ENCODE data around the gene PRKAA2.

PRKAA2 gene

DNA sequence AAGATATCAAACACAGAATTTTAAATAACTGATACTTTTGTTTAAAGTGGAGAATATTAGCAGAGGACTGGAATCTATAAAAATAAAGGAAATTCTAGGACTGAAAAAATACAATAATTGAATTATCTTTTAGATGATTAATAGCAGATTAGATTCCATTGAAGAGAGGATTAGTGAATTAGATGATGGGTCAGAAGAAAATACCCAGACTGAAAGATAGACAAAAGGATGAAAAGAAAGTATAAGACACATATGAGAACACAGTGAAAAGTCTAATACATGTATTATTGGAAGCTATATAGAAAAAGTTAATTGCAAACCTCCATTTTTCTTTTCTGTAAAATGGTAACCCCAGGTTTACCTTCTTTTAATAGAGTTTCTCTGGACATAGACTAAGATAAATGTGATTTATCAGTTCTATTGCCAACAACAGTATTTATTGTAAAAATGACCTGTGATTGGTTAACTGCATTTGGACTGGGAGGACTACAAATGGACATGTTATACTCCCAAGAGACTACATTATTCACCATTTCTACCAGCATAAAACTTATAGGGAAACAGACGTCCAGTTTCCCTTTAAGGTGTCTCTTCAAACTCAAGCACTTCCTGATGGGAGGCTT, 11.0 kb downstream of the PRKAA2 start:
- no peak for DNase-seq

DNA sequence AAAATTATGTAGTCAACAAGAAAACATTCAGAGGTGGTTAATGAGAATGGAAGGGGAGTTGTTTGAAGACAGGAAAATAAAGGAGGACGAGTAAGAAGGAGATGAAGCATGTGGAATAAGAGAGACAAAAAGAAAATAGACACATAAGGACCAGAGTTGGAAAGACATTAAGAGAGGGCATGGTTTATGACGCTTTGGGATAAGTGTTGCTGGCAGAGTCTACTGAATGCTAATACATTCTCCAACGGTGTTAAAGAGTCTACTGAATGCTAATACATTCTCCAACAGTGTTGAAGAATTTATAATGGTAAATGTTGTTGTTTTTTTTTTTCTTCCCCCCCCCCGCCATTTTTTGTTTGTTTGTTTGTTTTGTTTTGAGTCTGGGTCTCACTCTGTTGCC, 13.1 kb downstream of the PRKAA2 start:
- DNase-seq: no peak

DNA sequence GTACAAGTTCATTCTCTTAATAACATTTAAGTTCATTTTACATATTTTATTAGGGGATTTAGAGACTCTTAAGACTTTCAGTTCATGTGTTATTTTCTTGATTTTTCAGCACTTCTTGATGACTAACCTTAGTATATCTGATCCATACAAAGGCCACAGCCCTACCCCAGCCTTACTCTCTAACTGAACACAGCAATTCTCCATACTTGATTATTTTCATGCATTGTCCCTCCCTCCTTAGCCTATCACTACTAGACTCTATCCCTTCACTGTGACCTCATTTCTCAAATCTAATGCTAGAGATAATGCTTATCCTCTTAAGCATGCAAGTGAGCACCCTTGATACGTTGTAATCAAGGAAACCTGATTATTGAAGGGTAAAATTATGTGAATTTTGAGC, 15.2 kb downstream of the PRKAA2 start:
- DNase-seq: no peak

DNA sequence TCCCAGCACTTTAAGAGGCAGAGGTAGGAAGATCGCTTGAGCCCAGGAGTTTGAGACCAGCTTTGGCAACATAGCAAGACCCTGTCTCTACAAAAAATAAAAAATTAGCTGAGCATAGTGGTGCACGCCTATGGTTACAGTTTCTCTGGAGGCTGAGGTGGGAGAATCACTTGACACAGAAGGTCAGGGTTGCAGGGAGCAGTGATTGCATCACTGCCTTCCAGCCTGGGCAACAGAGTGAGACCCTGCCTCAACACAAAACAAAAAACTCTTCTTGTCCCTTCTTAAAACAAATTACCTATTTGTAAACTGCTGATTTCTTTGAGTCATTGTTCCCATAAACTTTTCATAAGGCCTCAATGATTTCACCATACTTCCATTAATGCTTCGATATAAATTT, 18.7 kb downstream of the PRKAA2 start:
- DNase-seq: no peak

DNA sequence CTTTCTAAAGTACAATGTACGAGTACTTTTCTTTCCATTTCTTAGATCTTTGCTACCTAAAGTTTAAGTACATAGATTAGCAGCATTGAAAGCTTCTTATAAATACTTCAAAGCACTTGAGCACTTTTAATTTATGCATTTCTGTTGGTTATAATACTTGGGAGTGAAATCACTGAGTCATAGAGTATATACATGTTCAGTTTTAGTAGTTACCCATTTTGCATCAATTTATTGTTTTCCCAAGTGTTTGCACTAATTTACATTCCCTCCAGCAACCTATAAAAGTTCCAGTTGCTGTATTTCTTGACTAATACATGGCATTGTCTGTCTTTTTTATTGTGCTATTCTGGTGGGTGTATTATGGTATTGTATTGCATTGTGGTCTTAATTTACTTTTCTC, 20.3 kb downstream of the PRKAA2 start:
- DNase-seq: no peak

DNA sequence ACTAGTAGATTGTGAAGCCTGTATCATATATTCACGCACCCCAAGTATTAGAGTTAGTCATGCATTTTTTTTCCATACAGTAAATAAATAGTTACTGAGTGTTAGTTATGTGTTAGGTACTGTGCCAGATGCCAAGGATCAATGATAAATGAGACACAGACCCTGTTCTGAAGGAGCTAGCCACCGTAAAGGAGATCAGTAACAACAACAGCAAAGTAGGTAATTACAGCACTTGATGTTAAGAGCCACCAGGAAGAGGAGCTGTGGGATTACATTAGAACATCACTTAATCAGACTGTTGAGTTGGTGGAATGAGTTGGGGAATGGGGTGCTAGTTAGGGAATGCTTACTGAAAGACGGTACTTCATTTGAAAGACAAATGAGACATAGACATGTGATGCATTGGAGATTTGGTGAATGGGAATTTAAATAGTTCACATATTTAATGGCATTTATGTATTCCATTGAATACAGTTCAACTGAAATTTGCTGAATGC, 21.0 kb downstream of the PRKAA2 start:
- DNase-seq: no peak

DNA sequence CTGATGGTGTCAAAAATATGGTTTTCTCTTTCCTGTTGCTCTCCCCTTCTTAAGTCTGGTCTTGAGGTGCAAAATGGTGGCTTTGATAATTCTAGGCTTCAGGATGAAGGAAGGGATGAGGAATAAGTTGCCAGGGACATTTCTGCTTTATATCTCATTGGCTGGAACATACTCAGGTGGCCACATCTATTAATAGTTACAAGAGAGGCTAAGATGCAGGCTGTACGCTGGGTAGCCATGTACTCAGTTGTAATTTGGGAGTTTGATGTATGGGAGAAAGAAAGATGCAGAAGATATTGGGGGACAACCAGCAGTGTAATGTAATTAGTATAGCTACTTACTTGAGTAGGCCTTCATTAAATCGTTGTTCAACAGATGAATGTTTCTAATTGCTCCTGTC, 25.2 kb downstream of the PRKAA2 start:
- no peak for DNase-seq

DNA sequence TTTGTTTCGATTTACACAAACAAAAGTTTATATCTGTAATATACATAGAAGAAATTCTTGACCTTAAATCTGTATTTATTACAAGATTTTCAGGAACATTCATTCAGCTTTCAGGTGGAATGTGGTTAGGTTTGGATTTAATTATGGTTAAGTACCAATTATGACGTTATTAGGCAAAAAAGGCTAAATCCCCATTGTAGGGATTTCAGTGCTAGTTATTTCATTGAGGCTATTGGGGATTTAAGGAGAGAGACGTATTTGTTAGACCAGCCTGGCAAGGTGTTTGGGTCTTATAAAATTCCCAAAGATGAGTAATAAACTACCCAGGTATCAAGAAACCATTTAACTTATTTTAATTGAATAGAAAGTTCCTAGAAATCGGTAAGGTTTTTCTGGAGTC, 26.0 kb downstream of the PRKAA2 start:
- DNase-seq: no peak

DNA sequence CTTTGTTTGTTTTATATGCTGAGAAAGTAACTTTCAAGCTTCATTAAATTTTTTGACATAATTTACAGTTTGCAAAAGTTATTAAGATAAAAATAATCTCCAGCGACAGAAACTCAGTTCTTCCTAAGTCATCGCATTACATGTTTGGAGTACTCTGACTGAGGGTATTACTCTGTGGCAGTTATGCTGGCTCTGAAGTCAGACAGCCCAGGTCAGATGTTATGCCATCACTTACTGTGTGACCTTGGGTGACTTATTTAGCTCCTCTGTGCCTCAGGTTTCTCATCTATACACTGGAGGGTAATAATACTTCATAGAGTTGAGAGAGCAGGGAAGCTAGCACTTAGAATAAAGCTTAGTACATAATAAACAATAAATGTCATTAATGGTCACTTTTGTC, 26.4 kb downstream of the PRKAA2 start:
- DNase-seq: no peak

DNA sequence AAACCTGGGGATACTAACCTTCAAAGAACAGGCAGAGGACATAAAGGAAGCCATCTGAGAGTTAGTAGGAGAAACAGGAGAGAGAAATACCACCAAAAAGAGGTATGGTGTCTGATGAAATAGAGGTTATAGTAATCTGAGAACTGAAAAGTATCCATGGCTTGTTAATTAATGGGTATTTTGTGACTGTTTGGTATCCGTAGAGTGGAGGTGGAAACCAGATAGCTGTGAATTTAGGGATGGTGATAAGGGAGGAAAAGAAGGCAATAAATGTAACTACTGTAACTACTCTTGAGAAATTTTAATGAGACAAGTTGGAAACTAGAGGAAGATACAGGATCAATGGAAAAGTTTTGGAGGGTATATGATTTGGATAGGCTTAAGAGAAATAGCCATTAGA, 27.5 kb downstream of the PRKAA2 start:
- DNase-seq: no peak

DNA sequence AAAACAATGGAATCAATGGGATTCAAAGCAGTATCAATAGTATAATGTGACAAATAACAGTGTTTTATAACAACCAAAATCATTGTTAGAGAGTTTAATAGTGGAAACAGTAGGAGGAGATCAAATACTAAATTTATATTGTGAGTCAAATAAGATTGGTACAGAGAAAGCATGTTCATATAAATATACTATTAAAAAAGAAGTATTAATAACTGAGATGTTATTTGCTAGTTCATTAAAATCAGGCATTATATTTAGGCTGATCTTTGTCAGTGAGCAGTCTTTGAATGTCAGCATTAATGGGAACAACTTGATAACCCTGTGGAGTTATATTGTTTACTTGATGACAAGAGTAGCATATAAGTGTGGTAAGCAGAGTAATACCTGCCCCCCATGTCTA, 30.6 kb downstream of the PRKAA2 start:
- no peak for DNase-seq

DNA sequence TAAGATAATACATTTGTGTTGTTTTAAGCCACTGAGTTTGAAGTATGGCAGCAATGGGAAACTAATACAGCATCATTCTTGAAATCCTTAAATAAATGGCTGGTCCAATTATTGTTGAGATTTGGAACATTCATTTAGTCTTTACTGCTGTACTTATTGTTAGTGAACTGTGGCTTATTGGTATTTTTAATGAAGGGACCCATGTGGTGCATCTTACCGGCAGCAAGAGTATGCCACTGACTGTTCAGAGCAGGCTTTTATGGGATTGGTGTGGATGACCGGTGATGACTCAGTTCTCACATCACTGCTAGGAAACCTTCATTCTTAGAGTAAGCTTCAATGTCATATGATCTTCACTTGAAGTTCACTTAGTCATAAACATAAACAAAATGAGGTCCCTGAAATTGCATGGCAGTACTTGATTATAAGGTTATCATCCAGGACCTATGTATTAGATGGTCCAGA, 31.5 kb downstream of the PRKAA2 start:
- no peak for DNase-seq

DNA sequence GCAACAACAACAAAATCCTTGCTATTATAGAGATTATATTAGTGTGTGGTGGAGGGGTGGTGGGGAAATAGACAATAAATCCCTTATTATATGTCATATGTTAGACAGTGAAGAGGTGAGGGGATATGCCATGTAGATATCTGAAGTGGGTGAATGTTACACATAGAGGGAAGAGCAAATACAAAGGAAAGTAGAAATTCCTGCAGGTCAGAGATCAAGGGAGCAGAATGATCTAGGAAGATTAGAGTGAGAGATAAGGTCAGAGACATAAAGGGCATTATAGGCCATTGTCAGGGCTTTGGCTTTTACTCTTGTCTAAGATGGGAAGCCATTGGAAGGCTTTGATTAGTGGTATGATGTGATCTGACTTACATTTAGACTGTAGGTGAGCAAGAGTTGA, 38.5 kb downstream of the PRKAA2 start:
- DNase-seq: no peak

DNA sequence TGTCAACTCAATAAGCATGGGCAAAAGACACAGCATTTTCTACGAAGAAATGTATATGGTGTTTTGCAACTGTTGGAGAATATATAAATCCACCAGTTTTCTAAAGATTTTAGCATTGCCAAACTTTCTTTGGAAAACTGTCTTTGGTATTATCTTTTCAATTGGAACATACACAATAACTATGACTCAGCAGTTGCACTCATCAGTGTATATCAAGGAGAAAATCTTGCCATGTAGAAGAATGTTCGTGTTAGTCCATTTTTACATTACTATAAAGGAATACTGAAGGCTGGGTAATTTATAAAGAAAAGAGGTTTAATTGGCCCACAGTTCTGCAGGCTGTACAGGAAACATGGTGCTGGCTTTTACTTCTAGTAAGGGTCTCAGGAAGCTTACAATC, 41.1 kb downstream of the PRKAA2 start:
- no peak for DNase-seq

DNA sequence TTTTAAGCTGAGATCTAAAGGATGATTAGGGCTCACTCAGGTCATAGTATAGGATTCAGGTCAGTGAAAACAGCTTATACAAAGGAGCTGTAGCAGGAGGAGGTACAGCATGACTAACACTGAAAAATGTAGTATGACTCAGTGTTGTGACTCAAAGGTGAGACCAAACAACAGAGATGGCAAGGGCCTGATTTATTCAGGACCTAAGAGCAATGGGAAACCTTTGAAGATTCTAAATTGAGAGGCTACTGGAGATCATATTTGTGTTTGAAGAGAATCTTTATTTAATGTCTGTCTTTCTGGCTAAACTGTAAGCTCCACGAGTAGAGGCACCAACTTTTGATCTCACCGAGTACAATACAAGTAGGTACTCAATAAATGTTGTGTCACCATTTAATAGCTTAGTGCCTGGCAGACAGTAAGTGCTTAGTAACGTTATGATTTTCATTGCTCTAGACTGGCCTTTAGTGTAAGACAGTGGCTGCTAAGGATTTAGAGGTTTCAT, 43.5 kb downstream of the PRKAA2 start:
- no peak for DNase-seq

DNA sequence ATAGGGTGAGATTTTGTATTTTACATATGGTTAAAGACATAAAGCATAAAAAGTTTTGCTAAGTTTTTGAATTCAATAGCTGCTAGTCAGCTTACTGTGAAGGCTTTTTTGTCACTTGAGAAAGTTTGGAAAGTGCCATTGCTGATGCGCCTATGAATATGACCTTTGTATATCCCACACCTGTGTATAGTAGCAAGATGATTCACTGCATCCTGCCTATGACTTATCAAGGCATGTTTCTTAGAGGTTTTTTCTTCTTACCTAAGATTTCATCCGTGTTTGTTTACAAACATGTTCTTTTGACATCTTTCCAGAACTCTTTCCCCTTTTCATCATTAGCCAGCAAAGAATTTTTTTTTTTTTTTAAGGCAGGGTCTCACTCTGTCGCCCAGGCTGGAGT, 51.5 kb downstream of the PRKAA2 start:
- no peak for DNase-seq

DNA sequence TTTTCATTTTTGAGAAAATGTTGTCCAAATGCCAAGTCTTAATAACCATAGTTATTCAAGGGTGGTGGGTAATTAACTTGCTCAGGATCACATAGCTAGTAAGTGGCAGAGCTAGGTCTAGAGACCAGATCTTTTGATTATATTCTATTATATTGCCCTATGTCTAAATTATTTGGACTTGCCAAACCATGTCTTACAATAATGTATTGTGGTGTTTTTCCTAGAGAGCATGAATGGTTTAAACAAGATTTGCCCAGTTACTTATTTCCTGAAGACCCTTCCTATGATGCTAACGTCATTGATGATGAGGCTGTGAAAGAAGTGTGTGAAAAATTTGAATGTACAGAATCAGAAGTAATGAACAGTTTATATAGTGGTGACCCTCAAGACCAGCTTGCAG, 58.6 kb downstream of the PRKAA2 start:
- DNase-seq: no peak

DNA sequence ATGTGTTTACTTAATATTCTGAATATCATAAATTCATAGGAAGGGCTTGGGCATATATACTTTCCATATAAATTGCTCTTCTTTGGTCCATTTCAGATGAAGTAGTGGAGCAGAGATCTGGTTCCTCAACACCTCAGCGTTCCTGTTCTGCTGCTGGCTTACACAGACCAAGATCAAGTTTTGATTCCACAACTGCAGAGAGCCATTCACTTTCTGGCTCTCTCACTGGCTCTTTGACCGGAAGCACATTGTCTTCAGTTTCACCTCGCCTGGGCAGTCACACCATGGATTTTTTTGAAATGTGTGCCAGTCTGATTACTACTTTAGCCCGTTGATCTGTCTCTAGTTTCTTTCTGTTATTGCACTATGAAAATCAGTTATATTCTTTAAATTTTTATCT, 62.3 kb downstream of the PRKAA2 start:
- no peak for DNase-seq

DNA sequence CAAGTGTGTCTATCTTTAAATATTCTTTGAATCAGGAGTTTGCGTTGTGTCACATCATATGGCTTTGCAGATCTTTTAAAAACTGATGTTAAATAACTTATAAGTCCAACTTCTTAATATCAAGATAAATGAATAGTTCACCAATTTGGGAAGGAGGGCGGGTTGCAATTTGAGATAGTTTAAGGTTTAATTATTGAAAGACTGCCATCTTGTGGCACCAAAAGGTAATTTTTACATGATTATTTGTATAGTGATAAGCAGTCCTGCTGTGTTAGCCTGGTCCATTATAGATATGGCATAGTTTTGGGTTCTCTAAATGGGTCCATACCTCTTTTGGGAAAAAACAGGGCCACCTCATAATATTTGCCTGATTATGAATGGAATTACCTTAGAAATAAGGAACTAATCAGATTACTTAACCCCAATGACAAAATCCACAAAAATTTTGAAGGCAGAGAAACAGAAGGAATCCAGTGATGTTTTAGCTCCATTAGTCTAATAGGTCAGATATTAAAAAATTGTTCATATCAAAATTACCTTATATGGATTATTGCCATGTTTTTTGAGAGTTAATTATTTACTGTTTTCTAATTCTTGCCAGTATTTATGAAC, 64.3 kb downstream of the PRKAA2 start:
- DNase-seq: no peak

DNA sequence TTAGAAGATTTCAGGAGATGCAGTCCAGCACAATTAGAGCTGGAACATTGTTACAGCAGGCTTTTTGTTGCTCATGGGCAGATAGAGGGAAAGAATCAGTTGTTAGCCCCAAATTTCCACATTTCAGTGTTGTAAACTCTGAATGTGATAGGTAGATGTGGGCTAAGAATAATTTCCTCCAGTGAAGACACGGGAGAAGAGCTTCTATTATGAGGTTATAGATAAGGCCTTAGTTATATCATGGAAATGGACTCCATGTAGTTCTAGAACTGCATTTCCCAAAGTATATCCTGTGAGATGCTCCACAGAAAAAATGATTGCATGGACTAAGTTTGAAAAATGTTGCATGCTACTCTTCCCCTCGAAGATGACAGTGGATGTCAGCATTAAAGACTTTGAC, 64.9 kb downstream of the PRKAA2 start:
- DNase-seq: no peak

DNA sequence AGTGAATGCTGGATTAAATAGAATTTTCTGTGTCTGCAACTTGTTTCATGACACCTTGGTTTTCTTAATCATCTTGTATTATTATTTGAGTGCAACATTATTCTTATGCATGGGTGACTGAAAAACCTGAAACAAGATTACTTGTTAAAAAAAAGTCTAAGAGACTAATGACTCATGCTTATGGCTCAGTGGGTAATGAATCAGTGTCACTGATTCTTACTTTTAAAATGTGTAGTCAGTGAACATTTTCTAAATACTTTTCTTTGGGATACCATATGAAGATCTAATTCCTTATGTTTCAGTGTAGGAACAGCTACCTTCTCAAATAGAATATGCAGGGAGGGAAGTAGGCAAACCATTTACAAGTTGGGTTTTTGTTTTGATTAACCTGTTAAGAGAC, 65.5 kb downstream of the PRKAA2 start:
- DNase-seq: no peak

DNA sequence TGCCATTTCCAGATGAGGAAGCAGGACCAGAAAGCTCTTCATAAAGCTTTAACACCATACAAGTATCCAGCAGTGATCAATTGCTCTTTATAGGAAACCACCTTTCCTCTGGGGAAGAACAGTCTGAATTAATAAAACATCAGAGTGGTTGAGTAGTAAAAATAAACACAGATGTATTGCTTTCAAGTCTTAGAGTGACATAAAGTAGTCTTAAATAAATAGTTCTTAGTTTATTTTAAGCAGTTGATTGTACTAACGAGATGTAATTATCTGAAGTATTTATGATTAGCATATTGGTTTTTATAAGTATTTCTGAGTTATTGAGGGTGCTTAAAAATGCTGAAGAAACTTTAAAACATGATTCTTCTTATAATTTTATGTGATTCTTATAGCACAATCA, 67.0 kb downstream of the PRKAA2 start:
- DNase-seq: no peak

DNA sequence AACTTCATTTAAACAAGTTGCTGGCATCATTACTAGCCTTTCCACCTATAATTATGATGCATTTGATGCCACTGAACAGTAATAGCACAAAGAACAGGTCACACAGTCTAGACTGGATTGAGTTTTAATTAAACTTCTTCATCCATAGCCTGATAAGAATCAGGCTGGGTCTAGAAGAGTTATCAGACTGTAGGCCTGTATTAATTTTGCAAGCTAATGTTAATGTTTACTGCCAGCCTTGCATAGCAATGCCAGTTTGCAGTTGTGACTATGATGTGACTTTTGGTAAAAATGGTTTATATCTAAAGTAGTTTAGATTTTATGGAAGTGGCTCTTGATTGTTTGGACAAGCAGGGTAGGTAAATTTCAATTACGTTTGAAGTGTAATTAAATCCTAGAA, 68.0 kb downstream of the PRKAA2 start:
- no peak for DNase-seq

DNA sequence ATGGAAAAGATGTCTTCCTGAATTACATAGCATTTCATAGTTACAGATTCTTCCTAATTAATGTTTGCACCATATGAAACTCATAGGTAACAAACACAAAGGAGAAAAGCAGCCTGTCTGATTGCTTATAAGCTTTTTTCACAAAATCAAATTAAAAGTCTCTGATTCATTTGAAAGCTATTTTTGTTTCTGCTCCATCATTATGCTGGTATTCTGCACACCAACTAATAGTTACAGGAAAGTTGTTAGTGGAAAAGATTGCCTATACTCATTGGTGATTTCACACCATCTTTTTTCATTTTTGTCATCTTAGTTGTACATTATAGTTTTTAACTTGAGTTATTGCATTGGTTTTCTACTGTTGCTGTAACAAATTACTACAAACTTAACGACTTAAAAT, 70.0 kb downstream of the PRKAA2 start:
- DNase-seq: no peak

DNA sequence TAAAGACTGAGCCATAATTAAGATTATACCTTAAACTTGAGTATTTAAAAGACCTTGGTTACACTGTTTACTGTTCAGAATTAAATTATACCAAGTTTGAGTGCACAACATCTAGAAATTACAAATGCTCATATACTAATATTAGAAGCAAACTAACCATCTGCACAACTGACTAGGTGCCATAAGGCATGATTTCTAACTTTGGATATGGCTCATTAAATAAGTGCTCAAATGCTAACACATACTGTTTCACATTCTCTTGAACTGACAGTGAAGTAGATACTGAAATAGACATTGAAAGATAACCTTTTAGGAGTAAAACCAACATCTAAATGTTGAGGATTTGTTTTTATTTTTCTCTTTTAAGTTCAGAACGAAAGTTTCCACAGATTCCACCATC, 74.1 kb downstream of the PRKAA2 start:
- DNase-seq: no peak

Data from GF-D8 (cell line).